ENCODE measurements around the gene MTERF2.

The MTERF2 gene

DNA sequence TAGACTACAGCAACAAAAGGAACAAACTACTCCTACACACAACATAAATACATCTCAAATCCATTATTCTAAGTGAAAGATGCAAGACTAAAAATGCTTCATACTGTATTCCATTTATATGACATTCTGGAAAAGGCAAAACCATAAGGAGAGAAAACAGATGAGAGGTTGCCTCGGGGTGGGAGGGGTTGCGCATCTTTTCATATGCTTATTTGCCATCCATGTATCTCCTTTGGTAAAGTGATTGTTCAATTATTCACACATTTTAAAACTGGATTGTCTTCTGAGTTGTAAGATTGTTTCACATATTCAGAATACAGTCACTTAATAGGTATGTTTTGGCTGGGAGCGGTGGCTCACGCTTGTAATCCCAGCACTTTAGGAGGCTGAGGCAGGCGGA lies 36.4 kb downstream of the MTERF2 start:
- no peak for FAIRE-seq

- no peak for FAIRE-seq
These were observed 39.5 kb downstream of the MTERF2 start for GRCh38 chr12:106947461-106947860.

- FAIRE-seq = peak; percentile 92
These were observed 41.6 kb downstream of the MTERF2 start for GRCh38 chr12:106945261-106945851.

- FAIRE-seq = no peak
These were observed 44.2 kb downstream of the MTERF2 start for GRCh38 chr12:106942775-106943174.

- no peak for FAIRE-seq
These were observed 45.3 kb downstream of the MTERF2 start for GRCh38 chr12:106941481-106942156.

- FAIRE-seq = no peak
These were observed 52.7 kb downstream of the MTERF2 start for GRCh38 chr12:106934277-106934676.

Measured in islet of Langerhans (tissue), 1 donor.